Neural cell (in vitro differentiated cells): ENCODE results near the gene KCTD14. TPM values are rescaled to one million over a fixed set of nuclear protein-coding genes. Genes with fewer than 3 reads are reported as not detected.

Experiments used
- H2AFZ ChIP-seq: fragments of 200-600, 300-800 bp; sonication (generic), shearing (Covaris generic); 2 replicates; pipeline ENCODE4 v1.6.0; 2014; ENCODE audit warnings: low read depth, mild to moderate bottlenecking, antibody characterized with exemption, low read length, moderate library complexity
- H3F3A ChIP-seq: fragments of 200-600 bp; shearing (Covaris generic); 2 replicates; pipeline ENCODE4 v1.6.1; 2016; ENCODE audit warnings: mild to moderate bottlenecking, moderate library complexity, mixed read lengths, antibody characterized with exemption, low read length; ENCODE audit not compliant: insufficient read depth, poor library complexity, severe bottlenecking
- H3K27ac ChIP-seq: fragments of 200-600, 300-800 bp; sonication (generic), shearing (Covaris generic); 2 replicates; pipeline ENCODE4 v1.5.1; 2014; ENCODE audit warnings: mild to moderate bottlenecking, low read length, moderate library complexity
- H3K27me3 ChIP-seq: fragments of 300-800, 200-600 bp; sonication (generic), shearing (Covaris generic); 2 replicates; pipeline ENCODE4 v1.6.0; 2014; ENCODE audit warnings: mild to moderate bottlenecking, low read depth, low read length, moderate library complexity; ENCODE audit not compliant: insufficient read depth
- H3K36me3 ChIP-seq: fragments of 300-800, 200-600 bp; sonication (generic), shearing (Covaris generic); 2 replicates; pipeline ENCODE4 v1.5.1; 2014; ENCODE audit warnings: mild to moderate bottlenecking, antibody characterized with exemption, low read length, moderate library complexity; ENCODE audit not compliant: insufficient read depth
- H3K4me2 ChIP-seq: fragments of 300-800, 200-600 bp; sonication (generic), shearing (Covaris generic); 2 replicates; pipeline ENCODE4 v1.6.0; 2014; ENCODE audit warnings: mild to moderate bottlenecking, low read length
- H3K4me3 ChIP-seq: fragments of 300-800, 200-600 bp; sonication (generic), shearing (Covaris generic); 2 replicates; pipeline ENCODE4 v1.5.1; 2014; ENCODE audit warnings: mild to moderate bottlenecking, low read length, moderate library complexity
- H3K79me2 ChIP-seq: fragments of 200-600 bp; shearing (Covaris generic); replicated peaks from 2 replicates; pipeline ENCODE4 v1.6.0; 2014; ENCODE audit warnings: mild to moderate bottlenecking, low read length, moderate library complexity; ENCODE audit not compliant: insufficient read depth
- H3K9ac ChIP-seq: fragments of 300-800, 200-600 bp; sonication (generic), shearing (Covaris generic); 2 replicates; pipeline ENCODE4 v1.6.1; 2016; ENCODE audit warnings: mild to moderate bottlenecking, low read length, mixed read lengths
- H3K9me2 ChIP-seq: fragments of 200-600 bp; shearing (Covaris generic); 2 replicates; pipeline ENCODE4 v1.6.1; 2016; ENCODE audit warnings: mild to moderate bottlenecking, low read length, mixed read lengths; ENCODE audit not compliant: insufficient read depth
- H3K9me3 ChIP-seq: fragments of 200-600, 300-800 bp; sonication (generic), shearing (Covaris generic); 2 replicates; pipeline ENCODE4 v1.6.1; 2016; ENCODE audit warnings: mild to moderate bottlenecking, mixed run types, low read length, moderate library complexity, mixed read lengths
- H4K20me1 ChIP-seq: fragments of 200-600 bp; shearing (Covaris generic); 2 replicates; pipeline ENCODE4 v1.6.1; 2016; ENCODE audit warnings: mild to moderate bottlenecking, mixed run types; ENCODE audit not compliant: insufficient read depth
- CTCF ChIP-seq: fragments of 450-650 bp; IDR thresholded peaks from 2 replicates; pipeline ENCODE4 v1.5.1; 2014; ENCODE audit warnings: antibody characterized with exemption, mild to moderate bottlenecking, moderate library complexity; ENCODE audit not compliant: poor library complexity, severe bottlenecking
- EP300 ChIP-seq: fragments of 450-650 bp; conservative IDR thresholded peaks from 2 replicates; pipeline ENCODE4 v1.6.1; 2014; ENCODE audit warnings: antibody characterized with exemption, mild to moderate bottlenecking, moderate library complexity; ENCODE audit not compliant: poor library complexity, severe bottlenecking
- EZH2 ChIP-seq: fragments of 200-600, 300-800 bp; shearing (Covaris generic), sonication (generic); IDR thresholded peaks from 2 replicates; pipeline ENCODE4 v1.6.1; 2014; ENCODE audit warnings: antibody characterized with exemption, low read length, borderline replicate concordance, mild to moderate bottlenecking; ENCODE audit not compliant: insufficient read depth, poor library complexity, severe bottlenecking
- MXI1 ChIP-seq: fragments of 450-650 bp; conservative IDR thresholded peaks from 2 replicates; pipeline ENCODE4 v1.6.1; 2014; ENCODE audit warnings: antibody characterized with exemption, mild to moderate bottlenecking; ENCODE audit not compliant: poor library complexity, severe bottlenecking
- POLR2AphosphoS5 ChIP-seq: IDR thresholded peaks from 2 replicates; pipeline ENCODE4 v1.6.1; 2012
- RAD21 ChIP-seq: fragments of 450-650 bp; conservative IDR thresholded peaks from 2 replicates; pipeline ENCODE4 v1.6.1; 2014; ENCODE audit warnings: antibody characterized with exemption, mild to moderate bottlenecking, moderate library complexity
- REST ChIP-seq: IDR thresholded peaks from 2 replicates; pipeline ENCODE4 v1.6.1; 2012; ENCODE audit warnings: borderline replicate concordance
- SMC3 ChIP-seq: fragments of 450-650 bp; conservative IDR thresholded peaks from 2 replicates; pipeline ENCODE4 v1.6.1; 2014; ENCODE audit warnings: antibody characterized with exemption, mild to moderate bottlenecking, moderate library complexity; ENCODE audit not compliant: poor library complexity
- TAF1 ChIP-seq: IDR thresholded peaks from 2 replicates; pipeline ENCODE4 v1.6.1; 2012; ENCODE audit warnings: low read depth
- polyA plus RNA-seq: library from polyadenylated mRNA; depleted of rRNA; stranded (reverse); fragments of >200 nt; gene quantifications from 2 replicates; pipeline ENCODE4 v1.2.3, GENCODE V29; 2014

The KCTD14 gene
- polyA plus RNA-seq, 1 donor from 2014 or later: 0.32 TPM

DNA sequence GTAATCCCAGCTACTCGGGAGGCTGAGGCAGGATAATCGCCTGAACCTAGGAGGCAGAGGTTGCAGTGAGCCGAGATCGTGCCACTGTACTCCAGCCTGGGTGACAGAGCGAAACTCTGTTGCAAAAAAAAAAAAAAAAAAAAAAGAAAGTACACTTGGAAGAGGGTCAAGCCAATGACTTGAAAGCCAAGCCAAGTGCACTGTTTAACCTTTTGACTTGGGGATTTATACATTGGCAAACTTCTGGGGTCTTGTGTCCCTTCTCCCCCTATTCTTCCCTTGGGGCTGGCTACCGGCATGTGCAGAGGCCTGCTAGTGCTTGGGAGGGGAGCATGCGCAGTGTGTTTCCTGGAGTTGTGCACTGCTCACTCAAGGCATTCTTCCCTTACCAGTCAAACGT is 26.3 kb upstream of the KCTD14 start:
- TF ChIP-seq REST (no peak), SMC3 (no peak), MXI1 (no peak), EP300 (no peak), EZH2 (no peak), CTCF (no peak), RAD21 (no peak), POLR2AphosphoS5 (no peak), TAF1 (no peak)
- no peak overlapping the region for H3K9ac ChIP-seq

DNA sequence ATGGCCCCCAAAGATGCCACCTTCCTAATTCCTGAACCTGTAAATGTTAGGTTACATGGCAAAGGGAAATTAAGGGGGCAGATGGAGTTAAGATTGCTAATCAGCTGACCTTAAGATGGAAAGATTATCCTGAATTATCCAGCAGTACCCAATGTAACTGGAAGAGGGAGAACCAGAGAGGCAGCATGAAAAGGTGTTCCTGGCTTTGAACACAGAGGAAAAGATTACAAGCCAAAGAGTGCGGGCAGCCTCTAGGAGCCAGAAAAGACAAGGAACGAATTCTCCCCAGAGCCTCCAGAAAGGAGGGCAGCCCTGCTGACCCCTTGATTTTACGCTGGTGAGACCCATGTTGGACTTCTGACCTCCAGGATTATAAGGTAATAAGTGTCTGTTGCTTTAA is 25.5 kb upstream of the KCTD14 start:
- no peak overlapping the region for H3K4me2 ChIP-seq
- TF ChIP-seq REST (no peak), TAF1 (no peak), MXI1 (no peak), EP300 (no peak), EZH2 (no peak), RAD21 (no peak), CTCF (no peak)
- H3K4me3 ChIP-seq: no peak overlapping the region
- no peaks in the 10 kb centered on the region for H3K27me3 ChIP-seq
- no peak overlapping the region for H2AFZ ChIP-seq
- H3K36me3 ChIP-seq: no peaks in the 10 kb centered on the region
- H4K20me1 ChIP-seq: no peaks in the 10 kb centered on the region
- H3K9me3 ChIP-seq: no peaks in the 10 kb centered on the region
- H3K79me2 ChIP-seq: no peaks in the 10 kb centered on the region
- H3F3A ChIP-seq: no peaks in the 10 kb centered on the region
- no peak overlapping the region for H3K9ac ChIP-seq
- no peaks in the 10 kb centered on the region for H3K9me2 ChIP-seq
- no peak overlapping the region for H3K27ac ChIP-seq

More for the DNA sequence above, 26.3 kb upstream of the KCTD14 start:
- Histone ChIP-seq H2AFZ (no peak overlapping the region), H3K27me3 (no peaks in the 10 kb centered on the region), H3K9me2 (no peaks in the 10 kb centered on the region), H3F3A (no peaks in the 10 kb centered on the region), H3K4me2 (no peak overlapping the region), H3K9me3 (no peaks in the 10 kb centered on the region), H3K27ac (no peak overlapping the region), H4K20me1 (no peaks in the 10 kb centered on the region), H3K36me3 (no peaks in the 10 kb centered on the region), H3K4me3 (no peak overlapping the region), H3K79me2 (no peaks in the 10 kb centered on the region)
